MM.1S (cell line): ENCODE results near the gene NOX5.

Source experiments
- CTCF ChIP-seq: fragments of 300-600 bp; sonication (generic); IDR thresholded peaks from 2 replicates; pipeline ENCODE4 v1.5.1; 2016; ENCODE audit warnings: antibody characterized with exemption, low read length, mixed read lengths
- EZH2 ChIP-seq: fragments of 300-600 bp; sonication (generic); optimal IDR thresholded peaks from 2 replicates; pipeline ENCODE3; 2017; ENCODE audit warnings: low read depth, mild to moderate bottlenecking, antibody characterized with exemption, low read length, mixed read lengths

- no peak for TF ChIP-seq CTCF
- no peak for TF ChIP-seq EZH2
Measured at GRCh38 chr15:69081310-69082004, 67.0 kb downstream of the NOX5 start.
